B cell (primary cell): ENCODE results near the gene TRABD2A. TPM values are rescaled to one million over a fixed set of nuclear protein-coding genes. Genes with fewer than 3 reads are reported as not detected.

Source experiments
- ATAC-seq: fragments of 200-7000 bp; cut with Tn5 transposase; one replicate; pipeline ENCODE4 v1.10.0; 2021; ENCODE audit warnings: low read depth, mild to moderate bottlenecking, moderate number of reproducible peaks, moderate library complexity
- CTCF ChIA-PET: fragments of 350-600 bp; sonication (Branson Sonifier 250); formaldehyde crosslinking; loops from one replicate; lab custom pipeline; 2021; ENCODE audit warnings: antibody characterized with exemption, inconsistent platforms; lab: Charles Lee
- POLR2A ChIA-PET: fragments of 350-600 bp; sonication (Branson Sonifier 250); formaldehyde crosslinking; loops from one replicate; lab custom pipeline; 2021; ENCODE audit warnings: antibody characterized with exemption; lab: Charles Lee
- DNase-seq: peaks from one replicate; pipeline ENCODE4 v3.0.0; 2013
- H2AFZ ChIP-seq: 2 replicates; pipeline ENCODE4 v1.6.1; 2012; ENCODE audit warnings: mild to moderate bottlenecking, low read depth, low read length; ENCODE audit not compliant: insufficient read depth, poor library complexity, severe bottlenecking
- H3K27ac ChIP-seq, 2 donors: 1 replicate in 1 of 2; 2 replicates in 1 of 2; pipeline ENCODE4 v1.5.1; 2012 to 2013; ENCODE audit warnings: low read length in 2 of 2, mild to moderate bottlenecking in 2 of 2, moderate library complexity in 1 of 2
- H3K27me3 ChIP-seq, 4 experiments: fragments of 200-600 bp in 1 of 4; sonication (generic) in 1 of 4; replicated peaks in 1 of 4; 1 replicate in 2 of 4; 2 replicates in 2 of 4; pipeline versions ENCODE4 v1.6.1 to v1.7.0; 2013 to 2016; ENCODE audit warnings: low read length in 3 of 4, mild to moderate bottlenecking in 2 of 4, mixed read lengths in 1 of 4, moderate library complexity in 1 of 4; ENCODE audit not compliant: insufficient read depth in 4 of 4, control insufficient read depth in 3 of 4; ENCODE audit errors: control extremely low read depth in 1 of 4
- H3K36me3 ChIP-seq, 2 experiments: replicated peaks in 1 of 2; 1 replicate in 1 of 2; 2 replicates in 1 of 2; pipeline versions ENCODE4 v1.6.1 to v1.7.1; 2013; ENCODE audit warnings: low read length in 1 of 2; ENCODE audit not compliant: insufficient read depth in 2 of 2, control insufficient read depth in 1 of 2; ENCODE audit errors: control extremely low read depth in 1 of 2, extremely low read depth in 1 of 2
- H3K4me1 ChIP-seq, 2 donors: fragments of 200-600 bp in 1 of 2; sonication (generic) in 1 of 2; 1 replicate in 1 of 2; 2 replicates in 1 of 2; pipeline versions ENCODE4 v1.5.1 to v1.6.1; 2013 to 2017; ENCODE audit warnings: low read length in 2 of 2; ENCODE audit not compliant: control insufficient read depth in 2 of 2, insufficient read depth in 2 of 2
- H3K4me2 ChIP-seq: replicated peaks from 2 replicates; pipeline ENCODE3; 2012; ENCODE audit warnings: mild to moderate bottlenecking, low read depth, low read length; ENCODE audit not compliant: poor library complexity, severe bottlenecking
- H3K4me3 ChIP-seq, 5 experiments: fragments of 200-600 bp in 1 of 5; sonication (generic) in 1 of 5; 1 replicate in 3 of 5; 2 replicates in 2 of 5; pipeline versions ENCODE4 v1.5.1 to v1.7.0; 2011 to 2016; ENCODE audit warnings: low read length in 4 of 5, mild to moderate bottlenecking in 4 of 5, low read depth in 2 of 5, control low read depth in 1 of 5, moderate library complexity in 1 of 5; ENCODE audit not compliant: insufficient read depth in 1 of 5; ENCODE audit errors: control extremely low read depth in 1 of 5, extremely low read depth in 1 of 5
- H3K79me2 ChIP-seq: fragments of 200-600 bp; sonication (generic); one replicate; pipeline ENCODE4 v1.6.0; 2016; ENCODE audit warnings: low read length; ENCODE audit not compliant: control insufficient read depth, insufficient read depth
- H3K9ac ChIP-seq: fragments of 200-600 bp; sonication (generic); 2 replicates; pipeline ENCODE4 v1.6.1; 2017; ENCODE audit warnings: mild to moderate bottlenecking, low read length, moderate library complexity
- H3K9me3 ChIP-seq, 3 donors: one replicate each; pipeline versions ENCODE4 v1.6.1 to v1.7.1; 2013; ENCODE audit warnings: low read length in 2 of 3; ENCODE audit not compliant: control insufficient read depth in 2 of 3, insufficient read depth in 1 of 3; ENCODE audit errors: control extremely low read depth in 1 of 3
- H4K20me1 ChIP-seq: 2 replicates; pipeline ENCODE4 v1.6.0; 2012; ENCODE audit warnings: mild to moderate bottlenecking, low read length; ENCODE audit not compliant: insufficient read depth, control insufficient read depth, poor library complexity, severe bottlenecking
- H3K27ac Mint-ChIP-seq: one replicate; pipeline ENCODE4 v1.8.0; 2021; ENCODE audit warnings: mixed read lengths
- H3K27me3 Mint-ChIP-seq: one replicate; pipeline ENCODE4 v1.8.0; 2021; ENCODE audit warnings: mixed read lengths
- H3K4me1 Mint-ChIP-seq: one replicate; pipeline ENCODE4 v1.8.0; 2021; ENCODE audit warnings: mixed read lengths
- H3K4me3 Mint-ChIP-seq: one replicate; pipeline ENCODE4 v1.8.0; 2021; ENCODE audit warnings: mixed read lengths
- H3K9me3 Mint-ChIP-seq: one replicate; pipeline ENCODE4 v1.8.0; 2022; ENCODE audit warnings: mixed read lengths; ENCODE audit not compliant: insufficient read depth
- CTCF ChIP-seq: fragments of 200-600 bp; IDR thresholded peaks from one replicate; pipeline ENCODE4 v1.8.0; 2022; ENCODE audit warnings: antibody characterized with exemption, mild to moderate bottlenecking
- EZH2 ChIP-seq: IDR thresholded peaks from 2 replicates; pipeline ENCODE4 v1.6.1; 2012; ENCODE audit warnings: borderline replicate concordance, low read depth, mild to moderate bottlenecking, moderate library complexity, low read length; ENCODE audit not compliant: insufficient read depth, poor library complexity, severe bottlenecking
- WGBS: methylation state at CpG from one replicate; pipeline ENCODE4 v1.1.5; 2013; ENCODE audit warnings: missing lambda C conversion rate; ENCODE audit not compliant: insufficient coverage; 5-methylcytosine and 5-hydroxymethylcytosine counted together
- intact Hi-C: fragments of 100-400 bp; cut with micrococcal nuclease; formaldehyde crosslinking; loops from one replicate; pipeline ENCODE4 v1.10.0; 2022
- polyA plus RNA-seq: library from polyadenylated mRNA; depleted of rRNA; stranded (reverse); fragments of >200 nt; gene quantifications from 2 replicates; pipeline ENCODE4 v1.2.3, GENCODE V29; 2012
- total RNA-seq, 2 donors: library from RNA; stranded (reverse); fragments of 120-200 nt in 1 of 2; gene quantifications; 1 replicate in 1 of 2; 2 replicates in 1 of 2; pipeline versions ENCODE4 v1.2.3 to v1.2.4, GENCODE V29; 2013 to 2022

Gene TRABD2A
- total and polyA plus RNA-seq, 2 donors (not counting 1 experiment from before 2014, with no cell fraction given): 10.1 to 11.3 TPM

DNA sequence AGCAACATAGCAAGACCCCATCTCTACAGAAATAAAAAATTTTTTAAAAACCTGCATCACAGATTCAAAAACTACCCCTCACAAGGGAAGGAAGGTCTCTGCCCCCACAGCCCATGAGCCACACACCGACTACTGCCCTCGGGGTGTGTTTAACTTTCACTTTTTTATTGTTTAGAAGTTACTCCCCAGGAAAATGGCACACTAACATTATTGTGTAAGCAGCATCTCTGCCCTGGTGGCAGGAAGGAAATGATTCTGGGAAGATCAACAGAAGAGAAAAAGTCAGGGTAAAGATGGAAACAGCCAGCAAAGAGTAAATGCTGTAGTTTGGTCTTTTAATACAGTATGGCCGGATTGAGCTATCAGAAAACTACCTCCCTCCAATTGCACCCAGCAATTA is 21.9 kb downstream of the TRABD2A start:
- Histone ChIP-seq H3K4me2 (no peak overlapping the region), H2AFZ (no peak overlapping the region), H3K4me3 (no peak overlapping the region), H3K4me1 (peaks cover 11 to 13% of the 10 kb centered on the region in 2 donors), H3K9ac (no peak overlapping the region), H3K27ac (no peak overlapping the region), H4K20me1 (no peaks in the 10 kb centered on the region), H3K9me3 (no peaks in the 10 kb centered on the region), H3K36me3 (no peaks in the 10 kb centered on the region), H3K79me2 (peaks cover 47% of the 10 kb centered on the region), H3K27me3 (no peaks in the 10 kb centered on the region)
- ChIA-PET POLR2A (no interaction called here), CTCF (interaction anchor here (1.1 to 3.4 kb wide), 2 partner anchors 21 to 67 kb away, joined by 3 to 12 read pairs; partner anchors contain the start of gene TRABD2A)
- no peak for TF ChIP-seq CTCF
- TF ChIP-seq EZH2: no peak
- ATAC-seq (no peak), DNase-seq (no peak)
- no peak overlapping the region for H3K4me3 Mint-ChIP-seq
- H3K9me3 Mint-ChIP-seq: no peaks in the 10 kb centered on the region
- intact Hi-C loops: loop anchor here (5.0 kb wide), 1 partner anchor 77 kb away; no protein-coding TSS in a partner anchor
- peaks cover 26% of the 10 kb centered on the region for H3K4me1 Mint-ChIP-seq
- WGBS: no CpG with 5 or more reads among the region's 3 CpGs
- no peak overlapping the region for H3K27ac Mint-ChIP-seq
- no peaks in the 10 kb centered on the region for H3K27me3 Mint-ChIP-seq

DNA sequence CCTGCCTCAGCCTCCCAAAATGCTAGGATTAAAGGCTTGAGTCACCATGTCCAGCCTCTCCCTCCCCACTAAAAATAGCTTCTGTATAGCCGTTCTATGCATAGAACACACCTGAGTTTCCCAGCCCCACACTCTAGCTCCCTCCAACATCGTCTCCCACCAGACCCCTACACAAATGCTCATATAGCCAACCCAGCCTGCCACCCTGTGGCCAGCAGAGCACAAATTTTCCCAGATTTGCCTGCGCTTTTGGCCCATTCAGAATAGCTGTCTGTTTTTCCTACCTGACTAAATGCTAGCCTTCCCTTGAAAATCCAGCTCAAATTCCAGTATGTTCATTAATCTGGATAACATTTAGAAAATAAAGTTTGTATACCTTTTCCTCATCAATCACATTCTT is 22.8 kb downstream of the TRABD2A start:
- intact Hi-C loops: loop anchor here (5.0 kb wide), 1 partner anchor 76 kb away; no protein-coding TSS in a partner anchor
- Mint-ChIP-seq H3K27me3 (no peaks in the 10 kb centered on the region), H3K4me3 (no peak overlapping the region), H3K4me1 (peaks cover 26% of the 10 kb centered on the region), H3K9me3 (no peaks in the 10 kb centered on the region), H3K27ac (peak overlapping the region; percentile 17)
- ATAC-seq (no peak), DNase-seq (no peak)
- no peaks in the 10 kb centered on the region for H3K27me3 ChIP-seq
- no peak overlapping the region for H3K4me2 ChIP-seq
- POLR2A ChIA-PET: no interaction called here
- CTCF ChIA-PET: interaction anchor here (0.6 to 3.4 kb wide), 8 partner anchors 22 to 361 kb away, joined by 3 to 12 read pairs (median 3); partner anchors contain the start of gene TRABD2A
- no peaks in the 10 kb centered on the region for H4K20me1 ChIP-seq
- H3K9ac ChIP-seq: no peak overlapping the region
- no peak for TF ChIP-seq CTCF
- no peak for TF ChIP-seq EZH2
- H3K4me1 ChIP-seq: peaks cover 11 to 13% of the 10 kb centered on the region in 2 donors
- no peaks in the 10 kb centered on the region for H3K36me3 ChIP-seq
- peaks cover 42% of the 10 kb centered on the region for H3K79me2 ChIP-seq
- no peak overlapping the region for H2AFZ ChIP-seq
- WGBS: 77% methylated on average over 3 of the region's 3 CpGs
- peaks cover 0 to 7% (median 5%) of the 10 kb centered on the region in 3 donors for H3K9me3 ChIP-seq
- H3K27ac ChIP-seq: no peak overlapping the region
- no peak overlapping the region for H3K4me3 ChIP-seq
